ENCODE results near the gene MEGF6.
"Not testable (repeated sequence)": the region's sequence is repeated elsewhere in the genome, so short reads cannot be mapped to it uniquely, and the experiment has no call there.

Gene MEGF6

DNA sequence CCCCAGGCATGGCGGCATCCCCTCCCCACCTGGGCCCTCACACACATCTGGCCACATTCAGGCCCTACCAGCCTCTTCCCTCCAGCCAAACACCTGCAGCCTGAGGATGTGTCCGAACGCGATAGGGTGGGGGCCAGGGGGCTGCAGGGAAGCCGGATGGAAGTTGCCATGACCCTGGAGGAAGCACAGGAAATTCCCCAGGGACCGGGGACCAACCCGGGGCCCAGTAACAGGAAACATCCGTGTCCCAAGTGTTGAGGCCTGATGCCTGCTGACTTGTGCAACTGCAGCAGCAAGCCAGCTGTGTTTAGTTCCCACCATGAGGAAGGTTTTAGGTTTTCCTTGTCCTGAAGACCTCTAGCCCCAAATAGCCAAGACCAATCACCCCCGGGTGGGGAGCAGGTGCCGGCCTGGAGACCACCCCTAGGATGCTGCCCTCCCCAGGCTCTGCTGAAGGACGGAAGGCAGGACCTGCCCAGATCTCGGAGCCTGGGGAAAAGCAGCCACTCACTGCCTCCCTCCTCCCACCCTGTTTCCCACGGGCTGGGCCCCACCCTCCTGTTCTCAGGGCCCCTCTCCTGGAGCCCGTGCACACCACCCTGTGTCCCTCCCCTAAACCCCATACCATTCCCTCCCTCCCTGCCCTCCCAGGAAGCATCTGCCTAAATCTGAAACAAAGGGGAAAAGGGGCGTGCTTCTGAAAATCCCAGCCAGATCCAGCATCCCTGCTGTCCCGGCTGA lies 29.8 kb downstream of the MEGF6 start:
- WGBS (ENCODE audit: insufficient coverage, insufficient read length): no CpG with 5 or more reads among the region's 16 CpGs
- H3K36me3 ChIP-seq (ENCODE audit: control insufficient read depth, insufficient read depth, low read length): 0 out of 2 replicates have a peak, but pooled peaks cover 5% of the 10 kb centered on the region
- no peak for DNase-seq (ENCODE audit: low read depth, low spot score)
- no peaks in the 10 kb centered on the region for H3K4me1 ChIP-seq (ENCODE audit: control insufficient read depth, insufficient read depth, low read length)
- no peak overlapping the region for H3K4me3 ChIP-seq (ENCODE audit: low read length)
- peaks cover 2% of the 10 kb centered on the region for H3K9me3 ChIP-seq (ENCODE audit: control insufficient read depth, insufficient read depth, low read length)
- H3K27ac ChIP-seq (ENCODE audit: low read length): no peak overlapping the region
- H3K27me3 ChIP-seq (ENCODE audit: control insufficient read depth, insufficient read depth, low read length): no peaks in the 10 kb centered on the region

DNA sequence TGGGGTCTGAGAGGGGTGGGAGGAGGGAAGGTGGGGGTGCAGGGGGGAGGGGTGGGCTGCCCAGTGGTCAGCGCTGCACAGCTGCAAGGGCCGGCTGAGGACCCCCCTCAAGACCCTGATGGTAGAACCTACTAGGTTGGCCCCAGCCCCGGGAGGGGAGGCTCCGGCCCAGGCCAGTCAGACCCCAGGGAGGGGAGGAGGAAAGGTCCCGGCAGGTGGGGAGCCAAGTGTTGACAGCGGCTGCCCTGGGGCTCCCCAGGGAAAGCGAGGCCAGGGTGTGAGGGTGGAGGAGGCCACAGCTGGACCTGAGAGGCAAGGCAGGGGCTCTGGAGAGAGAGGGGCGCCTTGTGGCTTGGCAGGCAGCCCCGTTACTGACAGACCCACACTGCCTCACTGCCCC lies 31.1 kb downstream of the MEGF6 start:
- Histone ChIP-seq H3K9me3 (ENCODE audit: control insufficient read depth, insufficient read depth, low read length) (no peaks in the 10 kb centered on the region), H3K36me3 (ENCODE audit: control insufficient read depth, insufficient read depth, low read length) (no peaks in the 10 kb centered on the region), H3K4me3 (ENCODE audit: low read length) (no peak overlapping the region), H3K27ac (ENCODE audit: low read length) (no peak overlapping the region), H3K27me3 (ENCODE audit: control insufficient read depth, insufficient read depth, low read length) (no peaks in the 10 kb centered on the region), H3K4me1 (ENCODE audit: control insufficient read depth, insufficient read depth, low read length) (no peaks in the 10 kb centered on the region; the same call in 1 of the 2 replicates)
- WGBS (ENCODE audit: insufficient coverage, insufficient read length): no CpG with 5 or more reads among the region's 9 CpGs
- no peak for DNase-seq (ENCODE audit: low read depth, low spot score)

- H3K36me3 ChIP-seq (ENCODE audit: control insufficient read depth, insufficient read depth, low read length): no peaks in the 10 kb centered on the region
- no peaks in the 10 kb centered on the region for H3K9me3 ChIP-seq (ENCODE audit: control insufficient read depth, insufficient read depth, low read length)
- H3K4me3 ChIP-seq (ENCODE audit: low read length): no peak overlapping the region
- H3K4me1 ChIP-seq (ENCODE audit: control insufficient read depth, insufficient read depth, low read length): no peaks in the 10 kb centered on the region; the same call in 1 of the 2 replicates
- no peak overlapping the region for H3K27ac ChIP-seq (ENCODE audit: low read length)
- no CpG with 5 or more reads among the region's 16 CpGs for WGBS (ENCODE audit: insufficient coverage, insufficient read length)
- no peak for DNase-seq (ENCODE audit: low read depth, low spot score)
- H3K27me3 ChIP-seq (ENCODE audit: control insufficient read depth, insufficient read depth, low read length): no peaks in the 10 kb centered on the region
These were observed 31.7 kb downstream of the MEGF6 start for GRCh38 chr1:3579626-3580025.

GRCh38 chr1:3578906-3579305 lies 32.4 kb downstream of the MEGF6 start:
- Histone ChIP-seq H3K9me3 (ENCODE audit: control insufficient read depth, insufficient read depth, low read length) (no peaks in the 10 kb centered on the region), H3K27me3 (ENCODE audit: control insufficient read depth, insufficient read depth, low read length) (no peaks in the 10 kb centered on the region), H3K27ac (ENCODE audit: low read length) (no peak overlapping the region), H3K4me3 (ENCODE audit: low read length) (no peak overlapping the region), H3K4me1 (ENCODE audit: control insufficient read depth, insufficient read depth, low read length) (no peaks in the 10 kb centered on the region; the same call in 1 of the 2 replicates), H3K36me3 (ENCODE audit: control insufficient read depth, insufficient read depth, low read length) (no peaks in the 10 kb centered on the region)
- no peak for DNase-seq (ENCODE audit: low read depth, low spot score)
- WGBS (ENCODE audit: insufficient coverage, insufficient read length): no CpG with 5 or more reads among the region's 19 CpGs

- no peak overlapping the region for H3K27ac ChIP-seq (ENCODE audit: low read length)
- no peak for DNase-seq (ENCODE audit: low read depth, low spot score)
- no peak overlapping the region for H3K4me3 ChIP-seq (ENCODE audit: low read length)
- H3K9me3 ChIP-seq (ENCODE audit: control insufficient read depth, insufficient read depth, low read length): no peaks in the 10 kb centered on the region
- WGBS (ENCODE audit: insufficient coverage, insufficient read length): no CpG with 5 or more reads among the region's 8 CpGs
- no peaks in the 10 kb centered on the region; the same call in 1 of the 2 replicates for H3K4me1 ChIP-seq (ENCODE audit: control insufficient read depth, insufficient read depth, low read length)
- no peaks in the 10 kb centered on the region; the same call in 1 of the 2 replicates for H3K36me3 ChIP-seq (ENCODE audit: control insufficient read depth, insufficient read depth, low read length)
- H3K27me3 ChIP-seq (ENCODE audit: control insufficient read depth, insufficient read depth, low read length): no peaks in the 10 kb centered on the region
These were observed 32.9 kb downstream of the MEGF6 start for GRCh38 chr1:3578433-3578805.

GRCh38 chr1:3577711-3578432 lies 33.4 kb downstream of the MEGF6 start:
- H3K27ac ChIP-seq (ENCODE audit: low read length): no peak overlapping the region
- no peaks in the 10 kb centered on the region for H3K27me3 ChIP-seq (ENCODE audit: control insufficient read depth, insufficient read depth, low read length)
- H3K36me3 ChIP-seq (ENCODE audit: control insufficient read depth, insufficient read depth, low read length): no peaks in the 10 kb centered on the region; the same call in 1 of the 2 replicates
- H3K4me1 ChIP-seq (ENCODE audit: control insufficient read depth, insufficient read depth, low read length): no peaks in the 10 kb centered on the region; the same call in 1 of the 2 replicates
- no peak overlapping the region for H3K4me3 ChIP-seq (ENCODE audit: low read length)
- H3K9me3 ChIP-seq (ENCODE audit: control insufficient read depth, insufficient read depth, low read length): no peaks in the 10 kb centered on the region
- DNase-seq (ENCODE audit: low read depth, low spot score): no peak
- no CpG with 5 or more reads among the region's 27 CpGs for WGBS (ENCODE audit: insufficient coverage, insufficient read length)

GRCh38 chr1:3577300-3577699 lies 34.0 kb downstream of the MEGF6 start:
- H3K36me3 ChIP-seq (ENCODE audit: control insufficient read depth, insufficient read depth, low read length): no peaks in the 10 kb centered on the region; the same call in 1 of the 2 replicates
- H3K27ac ChIP-seq (ENCODE audit: low read length): no peak overlapping the region
- no peak overlapping the region for H3K4me3 ChIP-seq (ENCODE audit: low read length)
- no peaks in the 10 kb centered on the region for H3K27me3 ChIP-seq (ENCODE audit: control insufficient read depth, insufficient read depth, low read length)
- H3K9me3 ChIP-seq (ENCODE audit: control insufficient read depth, insufficient read depth, low read length): no peaks in the 10 kb centered on the region
- H3K4me1 ChIP-seq (ENCODE audit: control insufficient read depth, insufficient read depth, low read length): no peaks in the 10 kb centered on the region; the same call in 1 of the 2 replicates
- DNase-seq (ENCODE audit: low read depth, low spot score): no peak
- WGBS (ENCODE audit: insufficient coverage, insufficient read length): no CpG with 5 or more reads among the region's 7 CpGs

GRCh38 chr1:3575993-3576392 lies 35.3 kb downstream of the MEGF6 start:
- no peak for DNase-seq (ENCODE audit: low read depth, low spot score)
- WGBS (ENCODE audit: insufficient coverage, insufficient read length): no CpG with 5 or more reads among the region's 15 CpGs
- Histone ChIP-seq H3K36me3 (ENCODE audit: control insufficient read depth, insufficient read depth, low read length) (no peaks in the 10 kb centered on the region; the same call in 1 of the 2 replicates), H3K9me3 (ENCODE audit: control insufficient read depth, insufficient read depth, low read length) (no peaks in the 10 kb centered on the region), H3K4me3 (ENCODE audit: low read length) (no peak overlapping the region; the same call in 1 of the 2 replicates), H3K4me1 (ENCODE audit: control insufficient read depth, insufficient read depth, low read length) (no peaks in the 10 kb centered on the region; the same call in 1 of the 2 replicates), H3K27ac (ENCODE audit: low read length) (no peak overlapping the region), H3K27me3 (ENCODE audit: control insufficient read depth, insufficient read depth, low read length) (no peaks in the 10 kb centered on the region)

DNA sequence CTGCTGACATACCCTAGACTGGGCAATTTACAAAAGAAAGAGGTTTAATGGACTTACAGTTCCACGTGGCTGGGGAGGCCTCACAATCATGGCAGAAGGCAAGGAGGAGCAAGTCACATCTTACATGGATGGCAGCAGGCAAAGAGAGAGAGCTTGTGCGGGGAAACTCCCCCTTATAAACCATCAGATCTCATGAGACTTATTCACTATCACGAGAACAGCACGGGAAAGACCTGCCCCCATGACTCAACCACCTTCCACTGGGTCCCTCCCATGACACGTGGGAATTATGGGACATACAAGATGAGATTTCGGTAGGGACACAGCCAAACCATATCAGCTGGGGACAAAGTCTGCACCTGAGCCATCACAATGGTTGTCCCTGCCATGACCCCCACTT lies 35.8 kb downstream of the MEGF6 start:
- H3K27ac ChIP-seq (ENCODE audit: low read length); H3K4me1 ChIP-seq (ENCODE audit: control insufficient read depth, insufficient read depth, low read length); H3K4me3 ChIP-seq (ENCODE audit: low read length); DNase-seq (ENCODE audit: low read depth, low spot score); H3K9me3 ChIP-seq (ENCODE audit: control insufficient read depth, insufficient read depth, low read length); H3K27me3 ChIP-seq (ENCODE audit: control insufficient read depth, insufficient read depth, low read length); H3K36me3 ChIP-seq (ENCODE audit: control insufficient read depth, insufficient read depth, low read length): not testable (repeated sequence)
- WGBS (ENCODE audit: insufficient coverage, insufficient read length): no CpG with 5 or more reads among the region's 6 CpGs

GRCh38 chr1:3573500-3573899 lies 37.8 kb downstream of the MEGF6 start:
- no CpG with 5 or more reads among the region's 9 CpGs for WGBS (ENCODE audit: insufficient coverage, insufficient read length)
- Histone ChIP-seq H3K4me1 (ENCODE audit: control insufficient read depth, insufficient read depth, low read length) (no peaks in the 10 kb centered on the region; the same call in 1 of the 2 replicates), H3K9me3 (ENCODE audit: control insufficient read depth, insufficient read depth, low read length) (no peaks in the 10 kb centered on the region), H3K4me3 (ENCODE audit: low read length) (no peak overlapping the region), H3K27me3 (ENCODE audit: control insufficient read depth, insufficient read depth, low read length) (no peaks in the 10 kb centered on the region), H3K27ac (ENCODE audit: low read length) (no peak overlapping the region), H3K36me3 (ENCODE audit: control insufficient read depth, insufficient read depth, low read length) (no peaks in the 10 kb centered on the region; the same call in 1 of the 2 replicates)
- no peak for DNase-seq (ENCODE audit: low read depth, low spot score)
